Endothelial cell (in vitro differentiated cells): ENCODE data around the gene PACRG. TPM values are rescaled to one million over a fixed set of nuclear protein-coding genes. Genes with fewer than 3 reads are reported as not detected.

ENCODE experiments used
- DNase-seq: peaks from one replicate; pipeline ENCODE4 v3.0.0; 2021; ENCODE audit warnings: low spot score
- H3K27ac Mint-ChIP-seq: one replicate; pipeline ENCODE4 v1.8.0; 2021; ENCODE audit warnings: mixed read lengths, inconsistent platforms; ENCODE audit not compliant: unreplicated experiment
- H3K27me3 Mint-ChIP-seq: one replicate; pipeline ENCODE4 v1.8.0; 2021; ENCODE audit warnings: mild to moderate bottlenecking, moderate library complexity, mixed read lengths, inconsistent platforms; ENCODE audit not compliant: unreplicated experiment
- H3K36me3 Mint-ChIP-seq: one replicate; pipeline ENCODE4 v1.8.0; 2021; ENCODE audit warnings: mild to moderate bottlenecking, low read depth, mixed read lengths, inconsistent platforms; ENCODE audit not compliant: unreplicated experiment
- H3K4me1 Mint-ChIP-seq: one replicate; pipeline ENCODE4 v1.8.0; 2021; ENCODE audit warnings: mild to moderate bottlenecking, mixed read lengths, inconsistent platforms; ENCODE audit not compliant: unreplicated experiment
- H3K4me3 Mint-ChIP-seq: one replicate; pipeline ENCODE4 v1.8.0; 2021; ENCODE audit warnings: mild to moderate bottlenecking, mixed read lengths, inconsistent platforms; ENCODE audit not compliant: unreplicated experiment
- H3K9me3 Mint-ChIP-seq: one replicate; pipeline ENCODE4 v1.8.0; 2021; ENCODE audit warnings: mixed read lengths, inconsistent platforms; ENCODE audit not compliant: unreplicated experiment
- total RNA-seq: library from RNA; stranded (reverse); fragmentation: NEBNext Ultra II Directional; extraction: Animal tissue kit (Norgen Biotek cat#: 25700); gene quantifications from one replicate; pipeline ENCODE4 v1.2.1, GENCODE V29; 2021; ENCODE audit not compliant: unreplicated experiment
- TF ChIP-seq, protein P1 (sequence below): fragments of 200-600 bp; sonication (generic); IDR thresholded peaks from one replicate; pipeline ENCODE4 v1.5.0; 2021; ENCODE audit warnings: antibody characterized with exemption; ENCODE audit not compliant: unreplicated experiment

The PACRG gene
- total RNA-seq, 1 donor from 2014 or later, result 1.1 TPM

DNA sequence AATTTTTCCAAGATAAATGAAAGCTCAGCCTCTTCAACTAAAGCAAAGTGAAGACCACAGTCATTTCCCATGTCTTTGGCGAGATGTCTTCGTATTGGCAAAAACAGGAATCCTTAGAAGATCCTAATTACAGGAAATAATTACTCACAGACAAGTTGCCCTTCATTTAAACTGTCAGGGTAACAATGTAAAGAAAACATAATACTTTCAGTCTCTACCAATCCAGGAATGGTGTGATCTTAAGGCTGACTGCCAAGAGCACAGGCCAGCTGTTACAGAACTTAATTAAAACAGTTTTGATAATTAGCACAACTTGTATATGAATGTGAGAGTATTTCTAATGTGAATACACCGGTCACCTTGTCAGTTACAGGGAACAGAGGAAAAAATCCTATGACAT is 292.2 kb downstream of the PACRG start:
- TF ChIP-seq, protein P1, sequence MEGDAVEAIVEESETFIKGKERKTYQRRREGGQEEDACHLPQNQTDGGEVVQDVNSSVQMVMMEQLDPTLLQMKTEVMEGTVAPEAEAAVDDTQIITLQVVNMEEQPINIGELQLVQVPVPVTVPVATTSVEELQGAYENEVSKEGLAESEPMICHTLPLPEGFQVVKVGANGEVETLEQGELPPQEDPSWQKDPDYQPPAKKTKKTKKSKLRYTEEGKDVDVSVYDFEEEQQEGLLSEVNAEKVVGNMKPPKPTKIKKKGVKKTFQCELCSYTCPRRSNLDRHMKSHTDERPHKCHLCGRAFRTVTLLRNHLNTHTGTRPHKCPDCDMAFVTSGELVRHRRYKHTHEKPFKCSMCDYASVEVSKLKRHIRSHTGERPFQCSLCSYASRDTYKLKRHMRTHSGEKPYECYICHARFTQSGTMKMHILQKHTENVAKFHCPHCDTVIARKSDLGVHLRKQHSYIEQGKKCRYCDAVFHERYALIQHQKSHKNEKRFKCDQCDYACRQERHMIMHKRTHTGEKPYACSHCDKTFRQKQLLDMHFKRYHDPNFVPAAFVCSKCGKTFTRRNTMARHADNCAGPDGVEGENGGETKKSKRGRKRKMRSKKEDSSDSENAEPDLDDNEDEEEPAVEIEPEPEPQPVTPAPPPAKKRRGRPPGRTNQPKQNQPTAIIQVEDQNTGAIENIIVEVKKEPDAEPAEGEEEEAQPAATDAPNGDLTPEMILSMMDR, result no peak
- H3K27me3 Mint-ChIP-seq, result peaks cover 2% of the 10 kb centered on the region
- DNase-seq, result no peak
- no peak overlapping the region for H3K4me3 Mint-ChIP-seq
- no peaks in the 10 kb centered on the region for H3K4me1 Mint-ChIP-seq
- no peaks in the 10 kb centered on the region for H3K36me3 Mint-ChIP-seq
- H3K9me3 Mint-ChIP-seq, result no peaks in the 10 kb centered on the region
- H3K27ac Mint-ChIP-seq, result no peak overlapping the region

DNA sequence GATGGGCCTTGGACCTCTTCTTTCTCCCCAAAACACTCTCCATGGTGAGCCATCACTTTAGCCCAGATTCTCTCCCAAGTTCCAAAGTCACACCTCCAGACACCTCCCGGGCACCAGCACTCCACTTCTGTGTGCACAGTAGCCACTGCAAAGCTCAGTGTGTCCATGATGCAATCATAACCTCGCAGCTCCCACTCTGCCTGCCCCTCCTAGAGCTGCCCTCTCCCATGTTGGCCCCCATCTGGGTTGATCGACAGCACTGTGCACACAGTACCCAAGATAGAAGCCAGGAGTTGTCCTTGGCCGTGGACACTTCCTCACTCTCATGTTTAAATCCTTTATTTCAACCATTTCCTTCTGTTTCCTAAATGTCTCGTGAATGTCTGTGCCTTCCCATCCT is 293.3 kb downstream of the PACRG start:
- Mint-ChIP-seq H3K27ac (no peak overlapping the region), H3K4me3 (no peak overlapping the region), H3K36me3 (no peaks in the 10 kb centered on the region), H3K9me3 (no peaks in the 10 kb centered on the region), H3K27me3 (peaks cover 2% of the 10 kb centered on the region), H3K4me1 (no peaks in the 10 kb centered on the region)
- TF ChIP-seq, protein P1, result no peak
- DNase-seq, result no peak

DNA sequence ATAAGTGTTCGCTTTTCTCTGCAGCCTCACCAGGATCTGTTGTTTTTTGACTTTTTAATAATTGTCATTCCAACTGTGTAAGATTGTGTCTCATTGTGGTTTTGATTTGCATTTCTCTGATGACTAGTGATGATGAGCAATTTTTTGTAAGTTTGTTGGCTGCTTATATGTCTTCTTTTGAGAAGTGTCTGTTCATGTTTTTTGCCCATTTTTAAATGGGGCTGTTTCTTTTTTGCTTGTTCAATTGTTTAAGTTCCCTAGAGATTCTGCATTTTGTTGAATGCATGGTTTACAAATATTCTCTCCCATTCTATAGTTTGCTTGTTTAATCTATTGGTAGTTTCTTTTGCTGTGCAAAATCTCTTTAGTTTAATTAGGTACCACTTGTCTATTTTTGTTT is 295.9 kb downstream of the PACRG start:
- TF ChIP-seq, protein P1, result no peak
- Mint-ChIP-seq H3K36me3 (no peaks in the 10 kb centered on the region), H3K27me3 (peaks cover 2% of the 10 kb centered on the region), H3K9me3 (no peaks in the 10 kb centered on the region), H3K27ac (no peak overlapping the region), H3K4me3 (no peak overlapping the region), H3K4me1 (no peaks in the 10 kb centered on the region)
- DNase-seq, result no peak

DNA sequence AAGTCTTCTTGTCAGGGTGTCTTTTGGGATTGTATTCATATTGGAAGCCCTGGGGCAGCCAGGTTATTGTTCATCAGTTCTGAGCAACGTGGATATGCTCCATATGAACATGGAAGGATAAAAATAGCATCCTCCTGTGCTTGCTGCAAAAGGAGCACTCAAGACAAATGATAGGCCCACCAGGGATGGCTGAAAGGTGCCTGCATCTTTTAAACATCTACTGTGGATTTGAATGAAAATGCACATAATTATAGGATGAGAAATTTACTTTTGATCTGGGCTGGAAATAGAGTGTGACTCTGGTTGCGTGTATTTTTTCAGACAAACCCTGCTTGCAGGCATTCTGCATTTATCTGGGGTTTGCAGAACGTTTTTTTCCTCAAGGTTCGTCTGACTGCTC is 299.1 kb downstream of the PACRG start:
- Mint-ChIP-seq H3K27ac (no peak overlapping the region), H3K9me3 (no peaks in the 10 kb centered on the region), H3K4me1 (no peaks in the 10 kb centered on the region), H3K27me3 (peaks cover 1% of the 10 kb centered on the region), H3K4me3 (no peak overlapping the region), H3K36me3 (no peaks in the 10 kb centered on the region)
- TF ChIP-seq, protein P1, result no peak
- DNase-seq, result no peak

DNA sequence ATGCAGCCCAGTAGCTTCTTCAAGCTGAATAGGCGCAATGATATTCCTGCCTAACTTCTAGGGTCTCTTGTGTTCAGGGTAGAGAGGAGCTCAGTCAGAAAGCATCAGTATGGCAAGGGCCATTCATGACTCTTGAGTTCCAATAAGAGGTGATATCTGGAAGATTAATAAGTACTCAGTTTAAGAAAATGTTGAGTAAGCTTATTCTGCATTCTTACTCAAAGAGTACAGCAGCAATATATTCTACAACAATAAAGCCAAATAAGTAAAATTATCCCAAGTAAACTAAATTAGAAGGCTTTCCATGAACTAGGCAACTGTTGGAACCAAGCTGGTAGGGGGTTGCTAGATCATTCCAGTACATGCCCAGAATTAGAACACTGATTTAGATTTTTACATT is 303.2 kb downstream of the PACRG start:
- peaks cover 4% of the 10 kb centered on the region for H3K9me3 Mint-ChIP-seq
- no peaks in the 10 kb centered on the region for H3K4me1 Mint-ChIP-seq
- no peaks in the 10 kb centered on the region for H3K36me3 Mint-ChIP-seq
- no peak overlapping the region for H3K4me3 Mint-ChIP-seq
- no peak for DNase-seq
- H3K27ac Mint-ChIP-seq, result no peak overlapping the region
- peaks cover 1% of the 10 kb centered on the region for H3K27me3 Mint-ChIP-seq
- TF ChIP-seq, protein P1, result no peak
